Fibroblast of skin of right quadriceps (primary cell): Measurements from ENCODE around the gene GABPA.
"Not testable (repeated sequence)": the region's sequence is repeated elsewhere in the genome, so short reads cannot be mapped to it uniquely, and the experiment has no call there.

Experiments
- DNase-seq: peaks from one replicate; pipeline ENCODE4 v3.0.0-alpha.2; 2013

The GABPA gene

GRCh38 chr21:25734904-25735645 lies at the start of gene GABPA, which contains the start of gene ATP5PF:
Gene GABPA (plus strand): TSS chr21:25734972. CDS start chr21:25741599, 6,627 bp downstream.
Gene ATP5PF (minus strand): TSS chr21:25734904. CDS start chr21:25729794, 5,110 bp downstream.
- DNase-seq, result peak; percentile 99

- DNase-seq, result no peak
These were observed 47.0 kb upstream of the GABPA start for GRCh38 chr21:25687787-25688186.

- peak; percentile 6 for DNase-seq
These were observed 46.3 kb upstream of the GABPA start for GRCh38 chr21:25688275-25689155.

- no peak for DNase-seq
These were observed 45.5 kb upstream of the GABPA start for GRCh38 chr21:25689226-25689625.

- no peak for DNase-seq
These were observed 42.8 kb upstream of the GABPA start for GRCh38 chr21:25691976-25692375.

GRCh38 chr21:25695461-25695860 lies 39.3 kb upstream of the GABPA start:
- not testable (repeated sequence) for DNase-seq

GRCh38 chr21:25700741-25701140 lies 34.0 kb upstream of the GABPA start:
- no peak for DNase-seq

- DNase-seq, result no peak
These were observed 33.2 kb upstream of the GABPA start for GRCh38 chr21:25701529-25701928.

- DNase-seq, result peak; percentile 52
These were observed 26.2 kb upstream of the GABPA start for GRCh38 chr21:25708467-25709065.

GRCh38 chr21:25709684-25710265 lies 25.0 kb upstream of the GABPA start:
- no peak for DNase-seq

- no peak for DNase-seq
These were observed 24.2 kb upstream of the GABPA start for GRCh38 chr21:25710550-25710949.

- DNase-seq, result not testable (repeated sequence)
These were observed 20.7 kb upstream of the GABPA start for GRCh38 chr21:25714066-25714465.

- peak; percentile 27 for DNase-seq
These were observed 17.2 kb upstream of the GABPA start for GRCh38 chr21:25717491-25718147.

GRCh38 chr21:25721987-25722386 lies 12.8 kb upstream of the GABPA start:
- no peak for DNase-seq

- no peak for DNase-seq
These were observed 12.1 kb upstream of the GABPA start for GRCh38 chr21:25722631-25723030.

- DNase-seq, result no peak
These were observed 2.5 kb upstream of the GABPA start for GRCh38 chr21:25732091-25732760.

GRCh38 chr21:25733859-25734653 lies 716 bp upstream of the GABPA start:
- DNase-seq, result peak; percentile 8

GRCh38 chr21:25734654-25734903 lies 193 bp upstream of the GABPA start:
- DNase-seq, result no peak

GRCh38 chr21:25735646-25736597 lies 1.1 kb downstream of the GABPA start:
- peak; percentile 88 for DNase-seq

- no peak for DNase-seq
These were observed 2.6 kb downstream of the GABPA start for GRCh38 chr21:25737421-25737820.
